RCC 7860 (cell line): ENCODE data around the gene VMA21.
A peak's percentile ranks its signal among the peaks of the same experiment; 100 is the strongest.

Source experiments
- DNase-seq: peaks from one replicate; pipeline ENCODE4 v3.0.0-alpha.2; 2015; ENCODE audit warnings: low spot score
- FAIRE-seq: peaks from 2 replicates; lab custom pipeline; 2012; peaks lifted over from hg19 to GRCh38; lab: Jason Lieb, UNC

Gene VMA21, protein sequence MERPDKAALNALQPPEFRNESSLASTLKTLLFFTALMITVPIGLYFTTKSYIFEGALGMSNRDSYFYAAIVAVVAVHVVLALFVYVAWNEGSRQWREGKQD

DNA sequence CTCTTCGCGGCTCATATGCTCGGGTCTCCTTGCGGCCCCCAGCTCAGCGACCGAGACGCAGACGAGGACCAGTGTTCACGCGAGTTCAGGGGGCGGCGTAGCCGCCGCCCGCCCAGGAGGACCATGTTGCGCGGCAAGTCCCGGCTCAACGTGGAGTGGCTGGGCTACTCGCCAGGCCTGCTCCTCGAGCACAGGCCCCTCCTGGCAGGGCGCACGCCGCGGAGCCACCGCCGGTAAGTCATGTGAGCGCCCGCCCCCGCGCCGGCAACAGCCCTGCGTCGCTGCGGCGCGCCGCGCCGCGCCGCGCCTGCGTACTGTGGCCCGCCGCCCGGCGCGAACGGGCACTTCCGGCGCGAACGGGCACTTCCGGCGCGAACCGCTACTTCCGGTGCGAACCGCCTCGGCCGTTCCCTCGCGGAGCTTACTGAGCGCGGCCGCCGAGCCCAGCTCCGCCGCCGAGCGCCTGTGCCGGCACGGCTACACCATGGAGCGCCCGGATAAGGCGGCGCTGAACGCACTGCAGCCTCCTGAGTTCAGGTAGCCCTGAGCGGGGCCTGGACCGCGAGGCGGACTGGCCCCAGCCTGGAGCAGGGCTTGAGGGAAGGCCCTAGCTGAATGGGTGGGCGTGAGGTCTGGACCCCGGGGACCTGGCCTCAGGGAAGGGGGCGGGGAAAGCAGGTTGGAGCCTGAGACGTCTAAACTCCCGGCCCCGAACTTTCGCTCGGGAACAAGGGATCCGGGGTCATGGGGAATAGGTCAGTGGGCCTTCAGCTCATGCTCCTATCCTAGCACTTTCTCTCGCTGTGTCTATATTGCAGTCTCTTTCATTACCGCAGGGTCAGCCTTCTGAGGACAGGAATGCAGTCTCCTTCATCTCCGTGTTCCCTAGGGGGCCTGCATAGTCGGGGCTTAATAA is at the start of gene VMA21:
Gene VMA21, plus strand, starts transcription at position 382 of the 916 bp plus-strand sequence. Its CDS starts 103 bp downstream, at position 485.
- FAIRE-seq (no peak), DNase-seq (peak; percentile 65)

DNA sequence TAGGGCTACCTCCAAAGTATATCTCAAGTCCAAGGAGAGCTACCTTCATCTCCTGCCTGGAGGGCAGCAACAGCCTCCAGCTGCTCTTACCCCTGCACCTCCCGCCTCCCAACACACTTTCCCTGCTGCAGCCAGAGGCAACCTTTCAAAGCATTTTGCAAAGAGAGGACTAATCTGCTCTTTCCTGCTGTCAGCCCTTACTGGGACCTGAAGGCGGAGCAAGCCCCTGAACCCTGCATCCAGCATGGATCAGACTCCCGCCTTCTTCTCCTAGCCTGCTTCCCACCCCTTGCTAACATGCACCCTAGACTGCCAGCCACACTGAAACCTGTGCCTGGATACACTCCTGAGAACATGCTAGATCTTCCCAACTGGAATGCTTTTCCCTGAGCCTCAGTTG is 37.7 kb upstream of the VMA21 start:
- FAIRE-seq (no peak), DNase-seq (no peak)

DNA sequence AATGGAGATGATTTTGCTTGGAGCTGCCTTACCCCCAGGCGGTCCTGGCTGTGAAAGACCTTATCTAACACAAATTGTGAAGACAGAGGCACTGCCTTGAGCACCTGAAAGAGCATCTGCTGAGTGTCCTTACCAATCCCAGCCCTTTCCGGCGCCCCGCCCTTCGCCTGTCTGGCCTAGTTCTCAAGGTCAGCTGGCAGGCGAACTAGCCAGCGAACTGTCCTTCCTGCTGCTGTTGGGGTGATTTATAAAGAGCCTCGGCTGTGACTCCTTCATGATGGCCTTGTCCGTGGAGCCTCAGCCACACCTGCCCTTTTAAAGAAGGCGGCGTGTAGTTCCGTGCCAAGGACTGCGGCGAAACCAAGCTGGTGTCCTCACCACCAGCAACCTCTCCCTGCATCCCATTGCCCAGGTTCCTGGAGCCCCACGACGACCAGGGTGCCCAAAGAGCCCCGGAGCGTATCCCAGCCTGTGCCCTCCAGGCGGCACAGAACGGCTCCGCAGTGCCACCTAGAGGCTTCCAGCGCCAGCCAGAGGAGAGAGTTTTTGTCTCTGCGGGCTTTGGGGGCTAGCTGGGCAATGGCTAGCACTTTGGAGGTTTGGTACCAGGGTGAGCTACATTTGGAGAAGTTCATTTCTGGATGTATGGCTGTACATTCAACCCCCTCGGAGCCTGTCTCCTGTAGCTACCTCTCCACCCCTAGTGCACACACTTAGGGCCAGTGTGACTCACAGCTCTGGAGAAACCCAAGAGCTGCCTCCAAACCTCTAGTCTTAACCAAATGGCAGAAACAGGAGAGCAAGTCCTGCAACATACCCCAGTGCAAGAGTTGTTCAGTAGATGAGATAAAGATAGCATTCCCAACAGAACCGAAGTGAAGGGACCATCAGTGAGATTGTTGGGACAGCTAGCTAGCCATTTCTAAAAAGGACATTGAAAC is 36.8 kb upstream of the VMA21 start:
- DNase-seq (no peak), FAIRE-seq (no peak)

DNA sequence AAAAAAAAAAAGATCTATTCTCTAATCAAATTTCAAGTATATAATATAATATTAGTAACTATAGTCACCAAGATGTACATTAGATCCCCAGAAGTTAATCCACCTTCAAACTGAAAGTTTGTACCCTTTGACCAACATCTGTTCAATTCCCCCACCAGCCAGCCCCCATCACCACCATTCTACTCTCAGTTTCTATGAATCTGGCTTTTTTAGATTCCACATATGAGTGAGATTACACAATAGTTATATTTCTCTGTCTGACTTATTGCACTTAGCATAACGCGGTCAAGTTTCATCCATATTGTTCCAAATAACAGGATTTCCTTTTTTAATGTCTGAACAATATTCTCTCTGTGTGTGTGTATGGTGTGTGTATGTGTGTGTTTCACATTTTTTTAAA is 33.7 kb upstream of the VMA21 start:
- FAIRE-seq (no peak), DNase-seq (no peak)

DNA sequence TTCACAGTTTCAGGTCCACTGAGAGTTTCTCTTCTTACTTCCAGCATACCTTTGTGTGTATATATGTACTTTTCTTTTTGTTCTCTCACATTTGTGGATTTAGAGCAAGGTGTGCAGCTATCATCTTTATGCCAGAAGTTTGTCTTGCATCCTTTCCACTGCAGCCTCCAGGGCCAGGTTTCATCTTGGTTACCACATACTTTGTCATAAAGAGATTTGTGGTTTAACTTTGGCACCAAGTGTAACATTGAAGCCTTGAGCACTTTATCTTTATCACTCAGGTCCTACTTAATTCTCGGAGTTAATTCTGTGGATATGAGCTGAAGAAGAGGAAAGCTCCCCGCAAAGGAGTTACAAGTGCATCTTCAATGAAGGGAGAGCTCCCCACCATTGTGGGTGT is 31.4 kb upstream of the VMA21 start:
- FAIRE-seq (no peak), DNase-seq (no peak)

DNA sequence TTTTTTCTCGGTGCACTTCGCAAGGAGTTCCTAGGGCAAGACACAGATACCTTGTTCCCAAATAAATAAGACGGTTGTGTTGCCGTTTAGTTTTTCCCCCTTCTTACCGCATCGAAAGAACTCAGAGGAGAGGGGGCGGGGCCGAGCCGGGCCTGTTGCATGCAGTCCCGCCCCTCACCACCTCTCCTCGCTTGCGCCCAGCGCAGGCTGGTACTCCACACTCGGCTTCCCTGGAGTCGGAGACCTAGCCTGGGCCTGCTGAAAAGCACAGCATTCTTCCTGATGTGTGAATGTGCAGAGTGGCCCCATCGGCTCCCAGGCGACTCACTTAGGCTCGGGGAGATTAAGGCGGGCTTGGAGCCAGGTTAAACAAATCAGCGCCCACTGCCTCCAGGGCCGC is 26.1 kb upstream of the VMA21 start:
- FAIRE-seq (no peak), DNase-seq (no peak)

DNA sequence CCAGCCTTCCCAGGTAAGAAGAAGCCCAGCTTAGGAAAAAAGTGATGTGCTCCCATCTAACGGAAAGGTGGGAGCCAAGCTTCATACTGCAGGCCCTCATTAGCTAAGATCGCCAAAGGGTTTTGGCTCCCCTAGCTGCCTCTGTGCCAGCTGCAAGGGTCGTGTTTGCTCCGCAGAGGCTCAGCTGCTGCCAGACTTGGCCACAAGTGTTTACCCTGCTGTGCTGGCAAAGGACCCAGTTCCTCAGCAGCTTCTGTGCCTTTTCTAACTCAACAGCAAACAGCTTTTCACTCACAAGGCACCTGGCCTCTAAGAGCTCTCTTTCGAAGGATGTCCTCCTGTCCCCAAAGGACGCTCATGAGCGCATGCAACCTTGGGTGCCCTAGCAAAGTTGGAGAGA is 12.2 kb upstream of the VMA21 start:
- DNase-seq, result no peak
- FAIRE-seq, result no peak

DNA sequence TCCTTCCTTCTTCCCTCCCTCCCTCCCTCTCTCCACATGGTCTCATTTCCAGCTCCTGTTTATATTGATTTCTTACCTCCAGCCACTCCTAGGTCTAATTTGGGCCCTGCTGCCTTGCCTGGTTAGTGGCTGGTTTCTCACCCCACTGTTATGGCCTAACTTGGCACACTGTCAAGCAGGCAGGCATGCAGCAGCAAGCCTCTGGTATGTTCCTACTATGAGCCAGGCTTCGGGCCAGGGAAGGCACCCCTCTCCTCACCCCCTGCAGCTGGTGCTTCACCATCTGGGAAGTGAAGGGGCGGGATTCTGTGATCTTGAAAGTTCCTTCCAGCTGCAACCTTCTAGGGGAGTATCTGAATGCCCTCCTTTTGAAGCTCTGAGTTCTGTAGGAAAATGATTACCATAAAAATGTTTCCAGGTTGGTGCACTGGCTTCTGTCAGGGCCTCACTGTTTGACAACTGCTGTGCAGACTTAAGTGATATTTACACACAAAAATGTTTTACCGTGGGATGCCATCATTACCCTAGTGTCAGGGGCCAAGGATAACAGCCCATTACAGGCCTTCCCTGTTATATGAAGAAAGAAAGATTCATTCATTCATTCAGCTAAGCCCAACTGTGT is 10.1 kb upstream of the VMA21 start:
- DNase-seq (no peak), FAIRE-seq (no peak)

DNA sequence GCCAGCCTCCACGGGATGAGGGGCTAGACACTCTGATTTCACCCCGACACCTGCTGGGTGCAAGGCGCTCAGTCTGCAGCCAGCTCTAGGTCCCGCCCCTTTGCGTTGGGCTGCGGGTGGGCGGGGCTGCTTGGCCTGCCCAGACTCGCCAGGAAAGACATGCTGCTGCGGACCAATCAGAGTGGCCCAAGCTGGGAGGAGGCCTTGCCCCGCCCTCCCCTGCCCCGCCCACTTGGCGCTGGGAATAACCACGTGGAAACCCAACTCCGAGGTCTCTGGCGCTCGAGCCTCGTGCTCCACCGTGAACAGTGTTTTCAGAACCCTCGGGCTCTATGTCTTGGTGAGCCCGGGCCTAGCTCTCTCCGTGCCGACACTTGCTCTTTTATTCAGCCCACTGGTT is 5.3 kb upstream of the VMA21 start:
- FAIRE-seq, result no peak
- no peak for DNase-seq

DNA sequence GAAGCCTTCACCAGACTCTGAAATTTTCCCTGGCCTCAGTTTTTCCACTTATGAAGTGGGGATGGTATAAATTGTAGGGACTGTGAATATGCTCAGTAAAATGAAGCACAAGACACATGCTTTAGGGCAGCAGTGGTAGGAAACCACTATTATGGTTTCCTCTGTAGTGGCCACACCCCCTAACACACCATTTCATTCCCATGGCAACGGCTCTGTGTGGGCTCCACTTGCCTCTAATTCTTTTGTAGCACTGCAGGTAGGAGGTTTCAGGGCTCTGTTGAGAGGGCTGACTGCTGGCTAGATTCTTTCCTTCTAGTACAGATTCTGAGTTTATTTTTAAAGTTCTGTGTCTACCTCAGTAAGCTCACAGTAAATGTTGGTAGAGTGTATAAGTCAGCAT is 3.5 kb upstream of the VMA21 start:
- no peak for DNase-seq

DNA sequence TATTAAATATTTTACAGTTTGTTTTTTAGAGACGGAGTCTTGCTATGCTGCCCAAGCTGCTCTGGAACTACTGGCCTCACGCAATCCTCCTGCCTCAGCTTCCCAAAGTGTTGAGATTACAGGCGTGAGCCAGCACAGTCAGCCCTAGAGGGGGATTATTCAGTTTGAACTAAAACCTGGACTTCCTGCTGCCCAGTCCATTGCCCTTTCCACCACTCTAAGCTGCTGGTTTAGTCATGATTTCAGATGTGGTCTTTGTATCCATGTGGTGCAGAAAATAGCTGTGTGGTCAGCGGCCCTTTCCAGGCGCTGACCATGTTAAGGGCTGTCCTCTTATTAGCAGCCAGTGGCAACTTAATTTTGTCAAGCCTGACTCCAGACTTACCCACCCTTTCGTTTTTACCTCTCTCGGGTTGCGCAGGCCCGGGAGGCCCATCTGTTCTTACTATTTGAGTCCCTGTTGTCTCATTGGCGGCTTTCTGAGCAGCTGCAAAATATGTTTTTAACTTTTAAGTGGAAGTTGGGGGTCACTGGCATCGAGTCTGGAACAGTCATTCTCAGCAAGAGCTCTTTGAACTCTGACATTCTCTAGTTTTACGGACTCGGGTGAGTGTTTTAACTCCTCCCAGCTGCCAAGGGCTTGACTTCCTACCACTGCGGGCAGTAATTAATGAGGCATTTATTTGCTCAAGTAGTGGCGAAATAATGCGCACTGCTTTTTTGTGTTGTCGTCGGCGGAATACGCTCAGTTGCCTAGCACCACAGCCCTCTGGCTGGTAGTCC is 773 bp upstream of the VMA21 start:
- DNase-seq (peak; percentile 40), FAIRE-seq (no peak)

More for the DNA sequence above, 3.5 kb upstream of the VMA21 start:
- no peak for FAIRE-seq

DNA sequence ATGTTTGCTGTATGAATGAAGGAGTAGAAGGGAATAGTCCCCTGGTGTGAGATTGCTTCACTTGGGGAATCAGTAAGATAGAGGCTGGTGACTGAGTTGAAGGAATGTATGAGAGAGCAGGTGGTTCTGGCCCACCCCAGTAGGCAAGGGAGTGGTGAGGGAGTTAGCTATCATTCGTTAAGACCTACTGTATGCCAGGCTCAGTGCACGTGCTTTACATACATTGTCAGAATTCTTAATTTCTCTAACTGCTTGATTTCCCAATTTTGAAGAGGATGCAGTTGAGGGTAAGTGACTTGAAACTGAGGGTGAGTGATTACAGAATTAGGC is 700 bp downstream of the VMA21 start:
- no peak for FAIRE-seq
- peak; percentile 3 for DNase-seq

DNA sequence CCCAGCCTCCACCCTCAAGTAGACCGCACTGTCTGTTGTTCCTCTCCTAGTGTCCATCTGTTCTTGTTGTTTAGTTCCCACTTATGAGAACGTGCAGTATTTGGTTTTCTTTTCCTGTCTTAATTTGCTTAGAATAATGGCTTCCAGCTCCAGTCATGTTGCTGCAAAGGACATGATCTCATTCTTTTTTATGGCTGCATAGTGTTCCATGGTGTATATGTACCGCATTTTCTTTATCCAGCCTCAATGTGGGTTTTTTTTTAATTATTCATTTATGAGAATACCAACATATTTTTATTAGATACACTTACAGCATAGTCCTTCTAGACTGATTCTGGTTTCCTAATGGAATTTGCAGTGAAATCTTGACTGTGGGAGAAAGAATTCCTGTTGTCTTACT is 1.3 kb downstream of the VMA21 start:
- FAIRE-seq, result no peak
- DNase-seq, result no peak

DNA sequence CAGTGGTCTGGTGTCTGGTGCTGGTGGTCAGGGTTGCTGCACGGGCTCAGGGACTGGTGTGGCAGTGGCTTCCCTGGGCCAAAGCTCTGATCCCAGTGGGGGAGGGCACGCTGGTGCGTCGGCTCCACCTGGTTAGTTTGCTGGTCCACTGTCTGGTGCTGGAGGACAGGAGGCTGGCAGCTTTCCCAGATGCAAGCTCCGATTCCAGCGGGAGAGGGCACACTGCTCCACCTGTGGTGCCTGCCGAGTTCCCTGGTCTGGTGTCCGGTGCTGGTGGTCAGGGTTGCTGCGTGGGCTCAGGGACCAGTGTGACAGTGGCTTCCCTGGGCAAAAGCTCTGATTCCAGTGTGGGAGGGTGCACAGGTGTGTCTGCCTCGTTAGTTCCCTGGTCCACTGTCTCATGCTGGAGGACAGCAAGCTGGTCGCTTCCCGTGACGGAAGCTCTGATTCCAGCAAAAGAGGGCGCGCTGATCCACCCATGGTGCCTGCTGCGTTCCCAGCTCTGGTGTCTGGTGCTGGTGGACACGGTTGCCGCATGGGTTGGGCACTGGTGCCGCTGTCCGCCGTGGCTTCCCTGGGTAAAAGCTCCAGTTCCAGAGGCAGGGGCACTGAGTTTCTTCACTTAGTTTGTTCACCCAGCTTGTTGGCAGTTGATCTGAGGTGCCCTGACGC is 5.8 kb downstream of the VMA21 start:
- DNase-seq, result no peak
- no peak for FAIRE-seq

DNA sequence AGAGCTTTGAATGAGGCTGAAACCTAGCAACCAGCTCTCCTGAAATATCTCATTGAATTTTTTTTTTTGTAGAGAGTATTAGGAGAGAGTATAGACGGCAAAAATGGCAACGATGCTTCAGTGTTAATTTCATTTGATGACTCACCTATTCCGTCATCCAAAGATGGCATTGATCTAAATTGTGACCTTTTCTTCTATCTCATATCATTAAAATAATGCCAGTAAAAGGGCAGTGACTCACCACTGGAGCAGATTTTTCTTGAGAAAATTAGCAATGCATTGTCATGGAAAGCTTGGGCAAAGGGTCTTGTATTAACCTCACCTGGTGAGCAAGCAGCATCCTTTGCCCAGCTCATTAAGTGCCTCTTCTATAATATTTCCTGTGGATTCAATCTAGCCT is 19.6 kb downstream of the VMA21 start:
- DNase-seq (no peak), FAIRE-seq (no peak)

DNA sequence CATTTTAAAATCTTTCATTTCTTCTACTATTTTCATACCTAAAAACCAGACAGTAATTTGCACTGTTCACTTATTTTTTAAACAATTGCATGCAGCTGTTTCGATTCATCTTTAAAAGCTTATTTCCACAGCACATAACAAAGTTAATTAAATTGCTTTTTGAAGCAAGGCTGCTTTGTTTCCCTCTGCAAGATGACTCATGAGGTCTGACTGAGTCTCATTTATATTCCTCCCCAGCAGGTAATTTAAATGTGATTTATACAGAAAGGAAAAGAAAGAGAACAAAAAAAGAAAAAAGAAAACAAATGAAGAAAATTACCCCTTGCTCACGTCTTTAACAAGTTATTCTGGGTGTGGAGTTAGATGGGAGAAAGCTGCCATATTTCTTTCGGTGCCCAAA is 22.8 kb downstream of the VMA21 start:
- FAIRE-seq, result no peak
- DNase-seq, result no peak

DNA sequence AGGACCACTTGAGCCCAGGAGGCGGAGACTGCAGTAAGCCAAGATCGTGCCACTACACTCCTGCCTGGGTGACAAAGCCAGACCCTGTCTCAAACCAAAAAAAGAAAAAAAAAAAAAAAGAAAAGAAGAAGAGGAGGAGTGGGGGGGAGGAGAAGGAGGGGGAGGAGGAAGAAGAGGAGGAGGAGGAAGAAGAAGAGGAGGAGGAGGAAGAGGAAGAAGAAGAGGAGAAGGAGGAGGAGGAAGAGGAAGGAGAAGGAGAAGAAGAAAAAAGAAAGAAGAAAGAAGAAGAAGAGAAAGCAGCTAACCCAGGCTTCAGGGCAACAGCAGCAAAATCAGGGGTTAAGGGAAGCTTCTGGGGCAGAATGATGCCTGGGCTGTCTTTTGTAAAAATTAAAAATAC is 27.5 kb downstream of the VMA21 start:
- FAIRE-seq, result no peak
- no peak for DNase-seq

DNA sequence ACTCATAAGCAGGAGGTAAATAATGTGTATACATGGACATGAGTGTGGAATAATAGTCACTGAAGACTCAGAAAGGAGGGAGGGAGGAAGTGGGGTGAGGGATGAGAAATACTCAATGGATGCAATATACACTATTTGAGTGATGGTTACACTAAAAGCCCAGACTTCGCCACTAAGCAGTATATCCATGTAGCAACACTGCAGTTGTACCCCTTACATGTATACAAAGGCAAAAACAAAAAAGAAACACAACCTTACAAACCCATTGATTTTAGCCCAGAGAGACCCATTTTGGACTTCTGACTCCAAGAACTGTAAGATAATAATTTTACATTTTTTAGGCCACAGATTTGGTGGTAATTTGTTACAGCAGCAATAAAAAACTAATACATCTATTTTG is 51.5 kb downstream of the VMA21 start:
- DNase-seq, result no peak
- no peak for FAIRE-seq

DNA sequence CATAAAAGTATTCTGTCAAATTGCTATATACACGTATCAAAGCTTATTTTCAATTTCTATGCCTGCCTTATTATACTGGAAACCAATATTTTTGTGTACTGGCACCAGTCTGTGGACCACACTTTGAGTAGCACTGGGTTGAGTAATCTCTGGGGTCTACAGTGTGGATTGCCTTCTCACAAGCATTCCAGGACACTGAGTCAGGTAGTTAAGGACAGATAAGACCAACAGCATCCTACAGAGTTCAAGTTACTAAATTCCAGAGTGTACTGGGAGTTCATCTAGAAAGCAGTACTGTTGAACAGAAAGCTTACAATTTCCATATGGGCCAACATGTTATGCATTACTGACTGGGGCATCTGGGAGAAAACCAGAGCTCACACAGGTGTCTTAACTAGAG is 61.8 kb downstream of the VMA21 start:
- FAIRE-seq (peak; percentile 70), DNase-seq (peak; percentile 70)
